Gastrocnemius medialis (tissue), 4 donors: Measurements from ENCODE around the gene GPR137. TPM values are rescaled to one million over a fixed set of nuclear protein-coding genes. Genes with fewer than 3 reads are reported as not detected.

ENCODE experiments used
- ATAC-seq, 2 donors: fragments of 150-250 bp; one replicate each; pipeline ENCODE4 v1.9.1; 2016
- DNase-seq, 2 donors: peaks; one replicate each; pipeline ENCODE4 v3.0.0-alpha.2; 2019
- H3K27ac ChIP-seq, 4 donors: fragments of 200-600 bp; sonication (generic); 1 replicate in 1 of 4; 2 replicates in 3 of 4; pipeline ENCODE4 v1.5.1; 2016 to 2018; ENCODE audit warnings: mild to moderate bottlenecking in 2 of 4, moderate library complexity in 1 of 4
- H3K27me3 ChIP-seq, 3 donors: fragments of 200-600 bp; sonication (generic) in 2 of 3; 1 replicate in 1 of 3; 2 replicates in 2 of 3; pipeline versions ENCODE4 v1.5.1 to v1.6.0; 2016 to 2019; ENCODE audit warnings: mild to moderate bottlenecking in 1 of 3, moderate library complexity in 1 of 3
- H3K36me3 ChIP-seq, 2 donors: fragments of 200-600 bp; sonication (generic) in 1 of 2; one replicate each; pipeline ENCODE4 v1.5.1; 2017 to 2018
- H3K4me1 ChIP-seq, 2 donors: fragments of 200-600 bp; sonication (generic) in 1 of 2; one replicate each; pipeline ENCODE4 v1.5.1; 2016 to 2017; ENCODE audit warnings: mild to moderate bottlenecking in 2 of 2
- H3K4me3 ChIP-seq, 4 donors: fragments of 200-600 bp; sonication (generic) in 3 of 4; 1 replicate in 1 of 4; 2 replicates in 3 of 4; pipeline ENCODE4 v1.5.1; 2016 to 2019; ENCODE audit warnings: mild to moderate bottlenecking in 2 of 4
- H3K9me3 ChIP-seq, 3 donors: fragments of 200-600 bp; sonication (generic) in 2 of 3; 1 replicate in 1 of 3; 2 replicates in 2 of 3; pipeline ENCODE4 v1.5.1; 2016 to 2019
- CTCF ChIP-seq, 5 experiments: fragments of 450-650 bp in 3 of 5; fragments of 200-600 bp in 2 of 5; sonication (generic) in 2 of 5; IDR thresholded peaks in 4 of 5; conservative IDR thresholded peaks in 1 of 5; 1 replicate in 4 of 5; 2 replicates in 1 of 5; pipeline ENCODE4 v1.5.1; 2016 to 2019; ENCODE audit warnings: antibody characterized with exemption in 5 of 5, mild to moderate bottlenecking in 3 of 5, moderate library complexity in 3 of 5
- POLR2A ChIP-seq, 2 donors: fragments of 450-650 bp; IDR thresholded peaks; one replicate each; pipeline ENCODE4 v1.6.1; 2017; ENCODE audit warnings: antibody characterized with exemption in 2 of 2, mild to moderate bottlenecking in 2 of 2, moderate library complexity in 2 of 2
- in situ Hi-C, 4 donors: fragments of 200-750 bp; cut with MboI; loops; one replicate each; pipeline versions ENCODE4 v1.15.0 to v1.8.0; 2017; ENCODE audit warnings: low sequenced_read_pairs in 4 of 4
- intact Hi-C: fragments of 100-400 bp; cut with DNase I; formaldehyde crosslinking; loops from one replicate; pipeline ENCODE4 v1.15.1; 2023; ENCODE audit warnings: low total_unique reads
- total RNA-seq, 4 donors: library from RNA; depleted of rRNA; stranded (reverse); fragments of >200 nt; gene quantifications; one replicate each; pipeline versions ENCODE4 v1.1.0 to v1.2.3, GENCODE V29; 2016

Gene GPR137
- total RNA-seq, 4 donors from 2014 or later = 13.8 to 28.9 (median 20.4) TPM

- Histone ChIP-seq H3K9me3 (no peaks in the 10 kb centered on the region), H3K4me1 (peaks cover 3 to 6% of the 10 kb centered on the region in 2 donors), H3K4me3 (no peak overlapping the region), H3K36me3 (peaks cover 0 to 15% of the 10 kb centered on the region in 2 donors), H3K27ac (no peak overlapping the region), H3K27me3 (no peaks in the 10 kb centered on the region)
- ATAC-seq (no peak), DNase-seq (no peak)
- in situ Hi-C loops = no loop called here
- intact Hi-C loops = no loop called here
- TF ChIP-seq CTCF (IDR thresholded peaks at IDR 0.05 in 4 of 5, conservative IDR thresholded peaks at IDR 0.05 in 1 of 5) (no peak), POLR2A (IDR thresholded peaks at IDR 0.05) (no peak)
Observed at GRCh38 chr11:64276653-64277431, 8.8 kb upstream of the GPR137 start.

DNA sequence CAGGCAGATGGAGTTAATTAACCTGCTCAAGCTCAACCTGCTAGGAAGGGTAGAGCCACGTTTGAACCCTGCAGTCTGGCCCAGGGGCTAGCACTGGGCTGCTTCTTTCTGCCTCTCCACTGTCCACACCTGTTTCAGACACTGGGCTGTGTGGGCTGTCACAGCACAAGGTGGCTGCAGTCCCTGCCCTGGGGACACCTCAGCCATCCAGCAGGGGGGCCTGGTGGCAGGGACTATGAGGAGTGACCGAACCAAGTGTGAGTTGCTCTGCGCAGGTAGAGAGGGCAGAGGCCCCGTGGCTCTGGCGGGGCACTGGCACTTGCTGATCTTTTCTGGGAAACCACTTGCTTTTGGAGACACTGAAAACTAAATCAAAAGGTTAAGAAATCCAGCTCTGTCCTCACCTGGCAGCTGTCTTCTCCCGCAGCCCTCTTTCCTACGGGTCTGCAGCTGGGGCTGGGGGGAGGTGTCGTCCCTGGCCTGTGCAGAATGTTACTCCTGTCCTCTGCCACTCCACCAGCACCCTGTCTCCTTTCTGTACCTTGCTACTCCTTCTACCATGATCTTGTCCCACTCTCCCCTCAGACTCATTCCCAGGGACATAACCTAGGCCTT, 7.0 kb upstream of the GPR137 start:
- ATAC-seq = no peak
- intact Hi-C loops = no loop called here
- Histone ChIP-seq H3K4me1 (peaks cover 6% of the 10 kb centered on the region in 2 donors), H3K4me3 (no peak overlapping the region), H3K9me3 (no peaks in the 10 kb centered on the region), H3K27me3 (no peaks in the 10 kb centered on the region), H3K27ac (no peak overlapping the region), H3K36me3 (peaks cover 0 to 20% of the 10 kb centered on the region in 2 donors)
- no peak for DNase-seq
- in situ Hi-C loops = no loop called here
- no peak for TF ChIP-seq CTCF (IDR thresholded peaks at IDR 0.05 in 4 of 5, conservative IDR thresholded peaks at IDR 0.05 in 1 of 5)
- no peak for TF ChIP-seq POLR2A (IDR thresholded peaks at IDR 0.05)

DNA sequence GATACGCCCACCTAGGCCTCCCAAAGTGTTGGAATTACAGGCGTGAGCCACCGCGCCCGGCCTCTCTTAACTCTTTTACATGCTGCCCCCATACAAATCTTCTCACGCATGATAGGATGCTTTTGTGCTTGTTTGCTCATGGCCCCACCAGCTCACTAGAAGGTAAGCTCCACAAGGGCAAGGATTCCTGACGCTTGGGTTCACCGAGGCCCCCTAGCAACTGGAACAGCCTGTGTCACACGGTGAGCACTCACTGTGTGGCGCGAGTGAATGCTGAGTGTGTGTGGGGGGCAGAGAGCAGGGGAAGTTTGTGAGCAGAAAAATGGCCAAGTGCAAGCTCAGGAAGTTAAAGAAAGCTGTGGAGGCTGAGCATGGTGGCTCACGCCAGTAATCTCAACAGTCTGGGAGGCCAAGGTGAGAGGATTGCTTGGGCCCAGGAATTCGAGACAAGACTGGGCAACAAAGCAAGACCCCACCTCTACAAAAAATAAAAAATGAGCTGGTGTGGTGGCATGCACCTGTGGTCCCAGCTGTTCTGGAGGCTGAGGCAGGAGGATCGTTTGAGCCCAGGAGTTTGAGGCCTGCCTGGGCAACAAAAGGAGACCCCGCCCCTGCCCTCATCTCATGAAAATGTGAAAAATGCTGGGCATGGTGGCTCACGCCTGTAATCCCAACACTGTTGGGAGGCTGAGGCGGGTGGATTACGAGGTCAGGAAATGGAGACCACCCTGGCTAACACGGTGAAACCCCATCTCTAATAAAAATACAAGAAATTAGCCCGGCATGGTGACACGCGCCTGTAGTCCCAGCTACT, 3.5 kb upstream of the GPR137 start:
- TF ChIP-seq POLR2A (IDR thresholded peaks at IDR 0.05) = no peak
- TF ChIP-seq CTCF (IDR thresholded peaks at IDR 0.05 in 4 of 5, conservative IDR thresholded peaks at IDR 0.05 in 1 of 5) = no peak
- ATAC-seq = no peak

DNA sequence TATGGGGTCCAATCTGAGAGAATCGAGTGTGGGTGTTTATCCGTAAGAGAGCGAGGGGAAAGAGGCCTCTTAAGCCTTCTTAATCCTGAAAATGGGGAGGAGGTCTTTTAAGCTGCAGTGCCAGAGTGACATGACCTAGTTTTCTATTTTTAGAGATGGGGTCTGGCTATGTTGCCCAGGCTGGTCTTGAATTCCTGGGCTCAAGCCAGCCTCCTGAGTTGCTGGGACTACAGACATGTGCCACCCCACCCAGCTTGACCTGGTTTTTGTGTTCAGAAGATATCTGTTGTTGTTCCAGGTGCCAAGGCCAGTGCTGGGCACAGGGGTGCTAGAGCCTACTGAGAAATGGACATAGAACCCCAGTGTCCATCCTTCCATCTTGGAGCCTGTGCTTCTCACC, 2.6 kb upstream of the GPR137 start:
- no peak for ATAC-seq
- in situ Hi-C loops = no loop called here
- no peaks in the 10 kb centered on the region for H3K9me3 ChIP-seq
- peaks cover 22 to 25% of the 10 kb centered on the region in 2 donors for H3K4me1 ChIP-seq
- H3K27ac ChIP-seq = no peak overlapping the region
- no peak overlapping the region for H3K4me3 ChIP-seq
- H3K36me3 ChIP-seq = peaks cover 0 to 6% of the 10 kb centered on the region in 2 donors
- intact Hi-C loops = no loop called here
- no peaks in the 10 kb centered on the region for H3K27me3 ChIP-seq
- no peak for DNase-seq
- TF ChIP-seq CTCF (IDR thresholded peaks at IDR 0.05 in 4 of 5, conservative IDR thresholded peaks at IDR 0.05 in 1 of 5) (no peak), POLR2A (IDR thresholded peaks at IDR 0.05) (no peak)

More for the DNA sequence above, 3.5 kb upstream of the GPR137 start:
- in situ Hi-C loops = no loop called here
- peaks cover 0 to 11% of the 10 kb centered on the region in 2 donors for H3K36me3 ChIP-seq
- no peaks in the 10 kb centered on the region for H3K27me3 ChIP-seq
- DNase-seq = no peak
- H3K4me1 ChIP-seq = peaks cover 22 to 25% of the 10 kb centered on the region in 2 donors
- no peaks in the 10 kb centered on the region for H3K9me3 ChIP-seq
- no peak overlapping the region for H3K27ac ChIP-seq
- intact Hi-C loops = no loop called here
- H3K4me3 ChIP-seq = no peak overlapping the region
